GM12891 (cell line): ENCODE measurements around the gene CAPN11.

ENCODE experiments used
- PAX5 ChIP-seq: IDR thresholded peaks from 2 replicates; pipeline ENCODE4 v1.6.1; 2011; ENCODE audit warnings: low read length, moderate library complexity, mild to moderate bottlenecking; ENCODE audit not compliant: insufficient read depth, severe bottlenecking
- POLR2A ChIP-seq: IDR thresholded peaks from 2 replicates; pipeline ENCODE4 v1.6.1; 2011; ENCODE audit warnings: low read depth, low read length, control low read depth
- POLR2AphosphoS5 ChIP-seq: IDR thresholded peaks from 2 replicates; pipeline ENCODE4 v1.6.1; 2011; ENCODE audit warnings: low read depth, low read length, control low read depth
- POU2F2 ChIP-seq: IDR thresholded peaks from 2 replicates; pipeline ENCODE4 v1.6.1; 2011; ENCODE audit warnings: low read depth, mild to moderate bottlenecking, control low read depth, low read length, moderate library complexity
- SPI1 ChIP-seq: IDR thresholded peaks from 2 replicates; pipeline ENCODE4 v1.6.1; 2011; ENCODE audit warnings: low read depth, low read length, control low read depth
- TAF1 ChIP-seq: IDR thresholded peaks from 2 replicates; pipeline ENCODE4 v1.6.1; 2011; ENCODE audit warnings: low read depth, low read length, control low read depth

- TF ChIP-seq POLR2A (no peak), TAF1 (no peak), POLR2AphosphoS5 (no peak), SPI1 (no peak), PAX5 (no peak), POU2F2 (no peak)
Observed at GRCh38 chr6:44216677-44217331, 58.2 kb downstream of the CAPN11 start, which contains the start of gene MYMX.
